Uterus (tissue), 2 donors: ENCODE results near the gene SPDYE6.
"Not testable (repeated sequence)": the region's sequence is repeated elsewhere in the genome, so short reads cannot be mapped to it uniquely, and the experiment has no call there.

ENCODE experiments used
- CTCF ChIP-seq, 4 experiments: fragments of 200-600 bp in 2 of 4; fragments of 450-650 bp in 2 of 4; sonication (generic) in 2 of 4; IDR thresholded peaks; one replicate each; pipeline ENCODE4 v1.5.1; 2016 to 2019; ENCODE audit warnings: antibody characterized with exemption in 4 of 4, mild to moderate bottlenecking in 2 of 4, moderate library complexity in 1 of 4
- POLR2A ChIP-seq, 2 donors: fragments of 450-650 bp; IDR thresholded peaks; one replicate each; pipeline ENCODE4 v1.6.1; 2016; ENCODE audit warnings: antibody characterized with exemption in 2 of 2, mild to moderate bottlenecking in 1 of 2, moderate library complexity in 1 of 2

- TF ChIP-seq CTCF, POLR2A (IDR thresholded peaks at IDR 0.05): not testable (repeated sequence)
Observed at GRCh38 chr7:102327183-102327582, 29.1 kb downstream of the SPDYE6 start.
